IMR-90 (cell line): ENCODE measurements around the gene ARRDC2. TPM values are rescaled to one million over a fixed set of nuclear protein-coding genes. Genes with fewer than 3 reads are reported as not detected.

Experiments
- ATAC-seq: fragments of 200-7000 bp; cut with Tn5 transposase; 2 replicates; pipeline ENCODE4 v1.9.1; 2020; ENCODE audit warnings: low read depth, mild to moderate bottlenecking, moderate library complexity
- BruUV-seq: library from RNA; stranded (reverse); fragments of 400-500 nt; replicated peaks from 2 replicates; lab custom pipeline; 2021; lab: Mats Ljungman, UMichigan
- CTCF ChIA-PET: fragments of 300-600 bp; formaldehyde crosslinking; extraction: SDS; loops from one replicate; lab custom pipeline; 2021; ENCODE audit warnings: antibody characterized with exemption; lab: Yijun Ruan, JAX
- POLR2A ChIA-PET: fragments of 300-600 bp; sonication (Branson Sonifier 250); formaldehyde crosslinking; loops from one replicate; lab custom pipeline; 2022; ENCODE audit warnings: antibody characterized with exemption; ENCODE audit not compliant: unreplicated experiment; lab: Charles Lee
- DNase-seq: peaks from one replicate; pipeline ENCODE4 v3.0.0; 2013
- H2AFZ ChIP-seq: replicated peaks from 2 replicates; pipeline ENCODE3; 2013; ENCODE audit warnings: low read length, mild to moderate bottlenecking; ENCODE audit not compliant: poor library complexity
- H2AK5ac ChIP-seq: 2 replicates; pipeline ENCODE4 v1.6.1; 2013; ENCODE audit warnings: low read depth, low read length, inconsistent platforms
- H2AK9ac ChIP-seq: replicated peaks from 2 replicates; pipeline ENCODE3; 2013; ENCODE audit warnings: mild to moderate bottlenecking, low read depth, low read length, moderate library complexity; ENCODE audit not compliant: poor library complexity
- H2BK120ac ChIP-seq: 2 replicates; pipeline ENCODE4 v1.6.1; 2013; ENCODE audit warnings: low read depth, low read length, inconsistent platforms
- H2BK15ac ChIP-seq: 3 replicates; pipeline ENCODE4 v1.6.1; 2013; ENCODE audit warnings: low read depth, low read length, inconsistent platforms
- H2BK20ac ChIP-seq: 2 replicates; pipeline ENCODE4 v1.6.1; 2013; ENCODE audit warnings: low read depth, mild to moderate bottlenecking, inconsistent platforms, low read length, moderate library complexity
- H2BK5ac ChIP-seq: 2 replicates; pipeline ENCODE4 v1.6.1; 2013; ENCODE audit warnings: mild to moderate bottlenecking, low read depth, low read length, inconsistent platforms; ENCODE audit not compliant: poor library complexity, severe bottlenecking
- H3K14ac ChIP-seq: replicated peaks from 2 replicates; pipeline ENCODE4 v1.6.1; 2013; ENCODE audit warnings: low read depth, low read length, inconsistent platforms
- H3K18ac ChIP-seq: 2 replicates; pipeline ENCODE4 v1.6.1; 2013; ENCODE audit warnings: low read depth, low read length, control low read depth
- H3K23ac ChIP-seq: 2 replicates; pipeline ENCODE4 v1.6.1; 2013; ENCODE audit warnings: low read depth, low read length, inconsistent platforms
- H3K27ac ChIP-seq: 2 replicates; pipeline ENCODE4 v1.5.1; 2013; ENCODE audit warnings: mild to moderate bottlenecking, control low read depth, low read length; ENCODE audit not compliant: insufficient read depth
- H3K27me3 ChIP-seq: 2 replicates; pipeline ENCODE4 v1.6.1; 2013; ENCODE audit warnings: low read length; ENCODE audit not compliant: control insufficient read depth, insufficient read depth
- H3K36me3 ChIP-seq: 2 replicates; pipeline ENCODE4 v1.6.1; 2013; ENCODE audit warnings: low read length, mixed read lengths; ENCODE audit not compliant: control insufficient read depth, insufficient read depth
- H3K4ac ChIP-seq: 2 replicates; pipeline ENCODE4 v1.6.1; 2013; ENCODE audit warnings: low read depth, low read length, inconsistent platforms
- H3K4me1 ChIP-seq: 2 replicates; pipeline ENCODE4 v1.6.1; 2013; ENCODE audit warnings: low read length, mixed read lengths; ENCODE audit not compliant: control insufficient read depth, insufficient read depth
- H3K4me2 ChIP-seq: 2 replicates; pipeline ENCODE4 v1.6.1; 2013; ENCODE audit warnings: low read depth, mild to moderate bottlenecking, control low read depth, low read length, moderate library complexity
- H3K4me3 ChIP-seq: 2 replicates; pipeline ENCODE4 v1.5.1; 2013; ENCODE audit warnings: low read depth, mild to moderate bottlenecking, control low read depth, low read length, moderate library complexity; ENCODE audit not compliant: insufficient read depth
- H3K56ac ChIP-seq: 2 replicates; pipeline ENCODE4 v1.6.1; 2013; ENCODE audit warnings: low read length, inconsistent platforms; ENCODE audit not compliant: insufficient read depth; ENCODE audit errors: extremely low read depth
- H3K79me1 ChIP-seq, 2 experiments: 2 replicates each; pipeline ENCODE4 v1.6.1; 2013; ENCODE audit warnings: low read length in 2 of 2, inconsistent platforms in 1 of 2, low read depth in 1 of 2
- H3K9ac ChIP-seq: 2 replicates; pipeline ENCODE4 v1.6.1; 2013; ENCODE audit warnings: low read depth, low read length, control low read depth
- H3K9me1 ChIP-seq: 2 replicates; pipeline ENCODE4 v1.6.1; 2013; ENCODE audit warnings: low read length, inconsistent platforms; ENCODE audit not compliant: insufficient read depth
- H3K9me3 ChIP-seq: 2 replicates; pipeline ENCODE4 v1.6.1; 2013; ENCODE audit warnings: low read length; ENCODE audit not compliant: control insufficient read depth, insufficient read depth
- H4K20me1 ChIP-seq: 2 replicates; pipeline ENCODE4 v1.6.1; 2013; ENCODE audit warnings: low read length, inconsistent platforms; ENCODE audit not compliant: insufficient read depth
- H4K5ac ChIP-seq: 2 replicates; pipeline ENCODE4 v1.6.1; 2013; ENCODE audit warnings: mild to moderate bottlenecking, low read depth, low read length, control low read depth
- H4K8ac ChIP-seq, 2 experiments: 2 replicates each; pipeline ENCODE4 v1.6.1; 2013; ENCODE audit warnings: low read depth in 2 of 2, low read length in 2 of 2, control low read depth in 1 of 2, inconsistent platforms in 1 of 2
- H4K91ac ChIP-seq: 2 replicates; pipeline ENCODE4 v1.6.1; 2013; ENCODE audit warnings: low read depth, low read length, inconsistent platforms; ENCODE audit not compliant: insufficient read depth
- BHLHE40 ChIP-seq: fragments of 150-350 bp; IDR thresholded peaks from 2 replicates; pipeline ENCODE4 v1.6.1; 2016; ENCODE audit warnings: mild to moderate bottlenecking, low read depth, low read length
- CEBPB ChIP-seq: IDR thresholded peaks from 2 replicates; pipeline ENCODE4 v1.6.1; 2012; ENCODE audit warnings: low read depth, low read length, improper control_type of control experiment
- CHD1 ChIP-seq: IDR thresholded peaks from 2 replicates; pipeline ENCODE4 v1.6.1; 2012; ENCODE audit warnings: low read depth, low read length, improper control_type of control experiment
- FOS ChIP-seq: fragments of 150-350 bp; IDR thresholded peaks from 2 replicates; pipeline ENCODE4 v1.6.1; 2016; ENCODE audit warnings: low read depth, low read length
- MAFK ChIP-seq: IDR thresholded peaks from 2 replicates; pipeline ENCODE4 v1.6.1; 2012; ENCODE audit warnings: low read depth, low read length, improper control_type of control experiment
- MAZ ChIP-seq: IDR thresholded peaks from 2 replicates; pipeline ENCODE4 v1.6.1; 2012; ENCODE audit warnings: low read depth, mild to moderate bottlenecking, low read length, improper control_type of control experiment, moderate library complexity, borderline replicate concordance
- MXI1 ChIP-seq: IDR thresholded peaks from 2 replicates; pipeline ENCODE4 v1.6.1; 2012; ENCODE audit warnings: low read depth, mild to moderate bottlenecking, low read length, moderate library complexity, borderline replicate concordance
- NFE2L2 ChIP-seq: fragments of 150-350 bp; IDR thresholded peaks from 2 replicates; pipeline ENCODE4 v1.6.1; 2016; ENCODE audit warnings: low read depth, mild to moderate bottlenecking, low read length
- POLR2A ChIP-seq: IDR thresholded peaks from 2 replicates; pipeline ENCODE4 v1.6.1; 2012; ENCODE audit warnings: mild to moderate bottlenecking, low read depth, low read length
- RAD21 ChIP-seq: IDR thresholded peaks from 2 replicates; pipeline ENCODE4 v1.6.1; 2012; ENCODE audit warnings: low read length, improper control_type of control experiment
- RCOR1 ChIP-seq: IDR thresholded peaks from 2 replicates; pipeline ENCODE4 v1.6.1; 2012; ENCODE audit warnings: mild to moderate bottlenecking, low read length, improper control_type of control experiment; ENCODE audit not compliant: insufficient replicate concordance
- SMC3 ChIP-seq: fragments of 150-350 bp; IDR thresholded peaks from 2 replicates; pipeline ENCODE4 v1.6.1; 2016; ENCODE audit warnings: low read depth, mild to moderate bottlenecking, antibody characterized with exemption, low read length, moderate library complexity
- WGBS, 2 experiments: methylation state at CpG; one replicate each; pipeline versions ENCODE4 v1.1.5 to v1.1.7; 2013; ENCODE audit warnings: missing lambda C conversion rate in 2 of 2; ENCODE audit not compliant: insufficient read length in 1 of 2; ENCODE audit errors: extremely low coverage in 2 of 2; 5-methylcytosine and 5-hydroxymethylcytosine counted together
- dilution Hi-C: fragments of 300-500 bp; cut with HindIII; formaldehyde crosslinking; loops from one replicate; pipeline ENCODE4 v1.14.3; 2018; ENCODE audit warnings: low sequenced_read_pairs; ENCODE audit not compliant: unreplicated experiment
- in situ Hi-C: fragments of 300-500 bp; cut with MboI; formaldehyde crosslinking; loops from 3 replicates; pipeline ENCODE4 v1.14.3; 2019; ENCODE audit warnings: low sequenced_read_pairs, inconsistent platforms, mixed read lengths
- intact Hi-C: fragments of 100-400 bp; cut with micrococcal nuclease; formaldehyde crosslinking; loops from 2 replicates; pipeline ENCODE4 v1.10.0; 2022
- polyA plus RNA-seq, 3 experiments: library from polyadenylated mRNA; depleted of rRNA; stranded (reverse); fragments of >200 nt; gene quantifications; 2 replicates each; pipeline ENCODE4 v1.2.3, GENCODE V29; 2012; ENCODE audit warnings: low replicate concordance in 1 of 3
- total RNA-seq: library from RNA; depleted of rRNA; stranded (reverse); fragments of >200 nt; gene quantifications from 2 replicates; pipeline ENCODE4 v1.2.3, GENCODE V29; 2012
- TF ChIP-seq, protein P1 (sequence below): fragments of 150-350 bp; IDR thresholded peaks from 2 replicates; pipeline ENCODE4 v1.6.1; 2016; ENCODE audit warnings: low read depth, mild to moderate bottlenecking, low read length, moderate library complexity, borderline replicate concordance
- TF ChIP-seq, protein P2 (sequence below): fragments of 150-350 bp; IDR thresholded peaks from 2 replicates; pipeline ENCODE4 v1.6.1; 2017; ENCODE audit warnings: mild to moderate bottlenecking, antibody characterized with exemption, low read length, low read depth
- TF ChIP-seq, protein P3 (sequence below): conservative IDR thresholded peaks from 2 replicates; pipeline ENCODE4 v1.5.1; 2012; ENCODE audit warnings: mild to moderate bottlenecking, low read depth, low read length, improper control_type of control experiment

Gene ARRDC2
- total and polyA plus RNA-seq, 2 of the 4 experiments (the other 2 are of a cell fraction), result 1.4 to 4.9 TPM

DNA sequence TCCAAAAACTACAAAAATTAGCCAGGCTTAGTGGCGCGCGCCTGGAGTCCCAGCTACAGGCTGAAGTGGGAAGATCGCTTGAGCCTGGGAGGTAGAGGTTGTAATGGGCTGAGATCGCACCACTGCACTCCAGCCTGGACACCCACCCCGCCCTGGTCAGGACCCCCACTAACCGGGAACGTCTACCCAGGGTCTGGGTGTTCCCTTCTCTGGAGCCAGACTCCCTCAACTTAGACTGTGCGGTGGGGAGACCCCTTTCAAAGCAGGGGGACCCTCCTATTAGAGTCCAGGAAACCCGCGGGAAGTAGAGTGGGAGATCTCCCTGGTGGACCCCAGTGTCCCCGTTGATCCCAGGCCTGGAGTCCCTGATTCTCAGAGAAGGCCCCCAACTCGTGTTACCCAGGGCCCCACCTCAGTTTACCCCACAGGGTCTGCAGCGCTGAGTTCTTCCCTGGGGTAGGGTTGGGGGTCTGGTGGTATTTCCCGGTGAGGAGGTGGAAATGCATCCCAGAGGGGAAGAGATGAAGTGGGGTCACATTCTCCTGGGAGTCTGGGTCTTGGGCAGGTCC, 6.1 kb upstream of the ARRDC2 start:
- H3K9ac ChIP-seq, result peak overlapping the region; percentile 25
- no peak for TF ChIP-seq RAD21
- TF ChIP-seq MAZ, result no peak
- TF ChIP-seq BHLHE40, result no peak
- TF ChIP-seq, protein P1, sequence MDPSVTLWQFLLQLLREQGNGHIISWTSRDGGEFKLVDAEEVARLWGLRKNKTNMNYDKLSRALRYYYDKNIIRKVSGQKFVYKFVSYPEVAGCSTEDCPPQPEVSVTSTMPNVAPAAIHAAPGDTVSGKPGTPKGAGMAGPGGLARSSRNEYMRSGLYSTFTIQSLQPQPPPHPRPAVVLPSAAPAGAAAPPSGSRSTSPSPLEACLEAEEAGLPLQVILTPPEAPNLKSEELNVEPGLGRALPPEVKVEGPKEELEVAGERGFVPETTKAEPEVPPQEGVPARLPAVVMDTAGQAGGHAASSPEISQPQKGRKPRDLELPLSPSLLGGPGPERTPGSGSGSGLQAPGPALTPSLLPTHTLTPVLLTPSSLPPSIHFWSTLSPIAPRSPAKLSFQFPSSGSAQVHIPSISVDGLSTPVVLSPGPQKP, result no peak
- no peak for TF ChIP-seq SMC3
- TF ChIP-seq, protein P2, sequence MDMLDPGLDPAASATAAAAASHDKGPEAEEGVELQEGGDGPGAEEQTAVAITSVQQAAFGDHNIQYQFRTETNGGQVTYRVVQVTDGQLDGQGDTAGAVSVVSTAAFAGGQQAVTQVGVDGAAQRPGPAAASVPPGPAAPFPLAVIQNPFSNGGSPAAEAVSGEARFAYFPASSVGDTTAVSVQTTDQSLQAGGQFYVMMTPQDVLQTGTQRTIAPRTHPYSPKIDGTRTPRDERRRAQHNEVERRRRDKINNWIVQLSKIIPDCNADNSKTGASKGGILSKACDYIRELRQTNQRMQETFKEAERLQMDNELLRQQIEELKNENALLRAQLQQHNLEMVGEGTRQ, result no peak
- no peak for TF ChIP-seq POLR2A
- TF ChIP-seq MAFK, result no peak
- TF ChIP-seq, protein P3, sequence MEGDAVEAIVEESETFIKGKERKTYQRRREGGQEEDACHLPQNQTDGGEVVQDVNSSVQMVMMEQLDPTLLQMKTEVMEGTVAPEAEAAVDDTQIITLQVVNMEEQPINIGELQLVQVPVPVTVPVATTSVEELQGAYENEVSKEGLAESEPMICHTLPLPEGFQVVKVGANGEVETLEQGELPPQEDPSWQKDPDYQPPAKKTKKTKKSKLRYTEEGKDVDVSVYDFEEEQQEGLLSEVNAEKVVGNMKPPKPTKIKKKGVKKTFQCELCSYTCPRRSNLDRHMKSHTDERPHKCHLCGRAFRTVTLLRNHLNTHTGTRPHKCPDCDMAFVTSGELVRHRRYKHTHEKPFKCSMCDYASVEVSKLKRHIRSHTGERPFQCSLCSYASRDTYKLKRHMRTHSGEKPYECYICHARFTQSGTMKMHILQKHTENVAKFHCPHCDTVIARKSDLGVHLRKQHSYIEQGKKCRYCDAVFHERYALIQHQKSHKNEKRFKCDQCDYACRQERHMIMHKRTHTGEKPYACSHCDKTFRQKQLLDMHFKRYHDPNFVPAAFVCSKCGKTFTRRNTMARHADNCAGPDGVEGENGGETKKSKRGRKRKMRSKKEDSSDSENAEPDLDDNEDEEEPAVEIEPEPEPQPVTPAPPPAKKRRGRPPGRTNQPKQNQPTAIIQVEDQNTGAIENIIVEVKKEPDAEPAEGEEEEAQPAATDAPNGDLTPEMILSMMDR, result no peak
- TF ChIP-seq CEBPB, result no peak
- no peak for TF ChIP-seq MXI1
- no peak for TF ChIP-seq NFE2L2
- no peak for TF ChIP-seq RCOR1
- TF ChIP-seq FOS, result no peak
- TF ChIP-seq CHD1, result no peak

More for the DNA sequence above, 6.1 kb upstream of the ARRDC2 start:
- Histone ChIP-seq H3K36me3 (no peaks in the 10 kb centered on the region), H3K4ac (peak overlapping the region; percentile 54), H3K9me1 (no peaks in the 10 kb centered on the region; the same call in 1 of the 2 replicates), H3K4me3 (peak overlapping the region; percentile 63), H3K23ac (no peak overlapping the region), H3K27me3 (no peaks in the 10 kb centered on the region), H3K79me1 (peaks cover 9 to 13% of the 10 kb centered on the region in 2 experiments; a peak in 2 of 4 replicates), H2AK9ac (peak overlapping the region; percentile 89), H3K27ac (no peak overlapping the region; the same call in 1 of the 2 replicates), H3K18ac (no peak overlapping the region), H3K4me1 (no peaks in the 10 kb centered on the region; the same call in 1 of the 2 replicates), H4K5ac (no peak overlapping the region), H3K4me2 (peak overlapping the region; percentile 51), H2BK120ac (no peak overlapping the region), H3K14ac (peak overlapping the region; percentile 7; the same call in 1 of the 2 replicates), H4K20me1 (peaks cover 2% of the 10 kb centered on the region; the same call in 1 of the 2 replicates), H2AFZ (peak overlapping the region; percentile 94), H2BK15ac (no peak overlapping the region; the same call in 2 of the 3 replicates), H3K9me3 (no peaks in the 10 kb centered on the region), H2BK20ac (no peak overlapping the region), H2AK5ac (peak overlapping the region; percentile 87), H4K91ac (no peak overlapping the region; the same call in 1 of the 2 replicates), H2BK5ac (no peak overlapping the region), H4K8ac (peak overlapping the region; percentile 65 to 91), H3K56ac (no peak overlapping the region)
- POLR2A ChIA-PET, result no interaction called here
- in situ Hi-C loops, result no loop called here
- CTCF ChIA-PET, result interaction anchor here (0.8 to 1.0 kb wide), 2 partner anchors 57 to 63 kb away, joined by 3 read pairs; no protein-coding TSS in a partner anchor
- no peak for ATAC-seq
- no CpG with 5 or more reads among the region's 15 CpGs for WGBS, 2 experiments
- dilution Hi-C loops, result no loop called here
- DNase-seq, result no peak
- intact Hi-C loops, result loop anchor here (10.0 kb wide), 1 partner anchor 153 kb away; the partner anchor contains the start of gene PIK3R2
- no TSS peak for BruUV-seq
